K562 (cell line): ENCODE results near the gene DAB2. TPM values are rescaled to one million over a fixed set of nuclear protein-coding genes. Genes with fewer than 3 reads are reported as not detected.

Source experiments
- CTBP1 ChIP-seq: fragments of 450-650 bp; IDR thresholded peaks from 2 replicates; pipeline ENCODE4 v1.6.1; 2016; ENCODE audit warnings: borderline replicate concordance
- DPF2 ChIP-seq: fragments of 450-650 bp; IDR thresholded peaks from 2 replicates; pipeline ENCODE4 v1.6.1; 2016
- ERF ChIP-seq: fragments of 450-650 bp; formaldehyde crosslinking; IDR thresholded peaks from 2 replicates; pipeline ENCODE4 v1.4.0; 2020; ENCODE audit warnings: mild to moderate bottlenecking, mixed read lengths
- FOXO4 ChIP-seq: fragments of 450-650 bp; formaldehyde crosslinking; IDR thresholded peaks from 2 replicates; pipeline ENCODE4 v1.4.0; 2020; ENCODE audit warnings: mild to moderate bottlenecking, moderate library complexity
- GABPB1 ChIP-seq: sonication (generic); formaldehyde crosslinking; IDR thresholded peaks from 2 replicates; pipeline ENCODE4 v1.8.0; 2022; ENCODE audit warnings: mild to moderate bottlenecking, missing genetic modification reagents
- HDAC3 ChIP-seq: fragments of 450-650 bp; IDR thresholded peaks from 2 replicates; pipeline ENCODE4 v1.6.1; 2018; ENCODE audit warnings: borderline replicate concordance, mild to moderate bottlenecking, moderate library complexity; ENCODE audit not compliant: partially characterized antibody
- HNRNPUL1 ChIP-seq: fragments of 200-400 bp; formaldehyde crosslinking; IDR thresholded peaks from 2 replicates; pipeline ENCODE4 v1.6.1; 2017; ENCODE audit warnings: low read length
- LCOR ChIP-seq: sonication (generic); formaldehyde crosslinking; IDR thresholded peaks from 2 replicates; pipeline ENCODE4 v1.8.0; 2022; ENCODE audit warnings: mild to moderate bottlenecking, missing genetic modification reagents
- MEF2A ChIP-seq: IDR thresholded peaks from 2 replicates; pipeline ENCODE4 v1.6.1; 2011; ENCODE audit warnings: low read depth, mild to moderate bottlenecking, low read length, moderate library complexity; ENCODE audit not compliant: control insufficient read depth
- NFE2 ChIP-seq: IDR thresholded peaks from 2 replicates; pipeline ENCODE4 v1.6.1; 2014; ENCODE audit warnings: antibody characterized with exemption, low read depth
- NFYB ChIP-seq: IDR thresholded peaks from 2 replicates; pipeline ENCODE4 v1.6.1; 2011; ENCODE audit warnings: mild to moderate bottlenecking, moderate library complexity; ENCODE audit not compliant: insufficient read length; ENCODE audit errors: extremely low read depth
- NR2F6 ChIP-seq: fragments of 450-650 bp; formaldehyde crosslinking; IDR thresholded peaks from 2 replicates; pipeline ENCODE4 v1.4.0; 2020; ENCODE audit warnings: mild to moderate bottlenecking
- NRF1 ChIP-seq, 2 experiments: fragments of 450-650 bp; IDR thresholded peaks in 1 of 2; conservative IDR thresholded peaks in 1 of 2; 2 replicates each; pipeline ENCODE4 v1.6.1; 2014; ENCODE audit warnings: mild to moderate bottlenecking in 2 of 2
- SIN3B ChIP-seq: fragments of 450-650 bp; IDR thresholded peaks from 2 replicates; pipeline ENCODE4 v1.6.1; 2017; ENCODE audit warnings: low read depth, mild to moderate bottlenecking, moderate library complexity
- SLC30A9 ChIP-seq: fragments of 250-450 bp; sonication (Bioruptor Pico); IDR thresholded peaks from 2 replicates; pipeline ENCODE4 v1.8.0; 2022; ENCODE audit warnings: mild to moderate bottlenecking, moderate library complexity
- TCFL5 ChIP-seq: fragments of 250-450 bp; sonication (Bioruptor Pico); conservative IDR thresholded peaks from 2 replicates; pipeline ENCODE4 v1.6.1; 2021; ENCODE audit warnings: mild to moderate bottlenecking, moderate library complexity, matching md5 sums
- USF1 ChIP-seq: sonication (generic); formaldehyde crosslinking; IDR thresholded peaks from 2 replicates; pipeline ENCODE4 v1.9.0; 2022; ENCODE audit warnings: mild to moderate bottlenecking, missing genetic modification reagents
- USF2 ChIP-seq: sonication (generic); formaldehyde crosslinking; IDR thresholded peaks from 2 replicates; pipeline ENCODE4 v1.5.0; 2020; ENCODE audit warnings: missing genetic modification reagents
- ZNF408 ChIP-seq: fragments of 250-450 bp; sonication (Bioruptor Pico); IDR thresholded peaks from 2 replicates; pipeline ENCODE4 v1.4.0; 2020; ENCODE audit warnings: low read depth, mild to moderate bottlenecking, moderate library complexity
- polyA plus RNA-seq, 8 experiments: library from polyadenylated mRNA; depleted of rRNA in 4 of 8; stranded (reverse) in 5 of 8; unstranded in 3 of 8; fragments of >200 nt; fragmentation: Nextera tagmentation in 2 of 8; fragmentation: Illumina TruSeq in 1 of 8; extraction: Ambion mirVana in 2 of 8; extraction: Trizol in 1 of 8; gene quantifications; 2 replicates each; pipeline versions ENCODE4 v1.2.1 to v1.2.3, GENCODE V29; 2011 to 2014; ENCODE audit warnings: inconsistent platforms in 1 of 8, missing spikeins in 1 of 8
- total RNA-seq, 7 experiments: library from RNA; depleted of rRNA in 6 of 7; stranded (reverse); fragments of >200 nt in 6 of 7; fragmentation: Illumina TruSeq in 2 of 7; extraction: Trizol in 2 of 7; gene quantifications; 2 replicates each; pipeline versions ENCODE4 v1.2.1 to v1.2.3, GENCODE V29; 2011 to 2021; ENCODE audit warnings: low replicate concordance in 1 of 7
- TF ChIP-seq, protein P1 (sequence below): fragments of 450-650 bp; IDR thresholded peaks from one replicate; pipeline ENCODE4 v1.6.1; 2018; ENCODE audit warnings: mild to moderate bottlenecking, moderate library complexity; ENCODE audit not compliant: partially characterized antibody
- TF ChIP-seq, protein P2 (sequence below): fragments of 250-450 bp; sonication (Bioruptor Pico); IDR thresholded peaks from 2 replicates; pipeline ENCODE4 v1.4.0; 2020; ENCODE audit warnings: mild to moderate bottlenecking, moderate library complexity
- TF ChIP-seq, protein P3 (sequence below), 2 experiments: fragments of 250-450 bp in 1 of 2; fragments of 450-650 bp in 1 of 2; sonication (Bioruptor Pico) in 1 of 2; IDR thresholded peaks; 2 replicates each; pipeline versions ENCODE4 v1.6.1 to v1.8.0; 2016 to 2021; ENCODE audit warnings: mild to moderate bottlenecking in 2 of 2, moderate library complexity in 2 of 2, missing compliant biosample characterization in 1 of 2, missing genetic modification characterization in 1 of 2

The DAB2 gene
- total and polyA plus RNA-seq, 9 of the 15 experiments (the other 6 are each of a cell fraction or from before 2014, with no cell fraction given) = 6.6 to 29.9 (median 24.1) TPM

DNA sequence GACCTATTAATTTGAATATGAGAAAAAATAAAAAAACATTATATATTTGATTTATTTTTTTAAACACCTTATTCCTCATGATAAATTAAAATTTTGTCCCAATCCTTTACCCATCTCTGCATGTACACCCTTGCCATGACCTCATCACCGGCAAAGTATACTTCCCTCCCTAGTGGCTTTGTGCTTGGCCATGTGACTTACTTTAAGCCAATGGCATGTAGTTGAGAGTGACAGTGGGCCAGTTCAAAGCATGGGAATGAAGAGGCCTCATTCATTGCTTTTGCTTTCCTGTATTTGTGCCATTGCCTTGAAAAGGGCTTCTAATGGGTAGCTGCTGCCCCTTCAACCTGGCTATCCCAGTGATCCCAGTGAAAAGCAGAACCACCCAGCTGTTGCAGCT lies 91.7 kb downstream of the DAB2 start (continued):
- TF ChIP-seq, protein P1, sequence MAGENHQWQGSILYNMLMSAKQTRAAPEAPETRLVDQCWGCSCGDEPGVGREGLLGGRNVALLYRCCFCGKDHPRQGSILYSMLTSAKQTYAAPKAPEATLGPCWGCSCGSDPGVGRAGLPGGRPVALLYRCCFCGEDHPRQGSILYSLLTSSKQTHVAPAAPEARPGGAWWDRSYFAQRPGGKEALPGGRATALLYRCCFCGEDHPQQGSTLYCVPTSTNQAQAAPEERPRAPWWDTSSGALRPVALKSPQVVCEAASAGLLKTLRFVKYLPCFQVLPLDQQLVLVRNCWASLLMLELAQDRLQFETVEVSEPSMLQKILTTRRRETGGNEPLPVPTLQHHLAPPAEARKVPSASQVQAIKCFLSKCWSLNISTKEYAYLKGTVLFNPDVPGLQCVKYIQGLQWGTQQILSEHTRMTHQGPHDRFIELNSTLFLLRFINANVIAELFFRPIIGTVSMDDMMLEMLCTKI = no peak
- TF ChIP-seq LCOR (no peak), USF1 (CRISPR knock-in tag) (peak; percentile 79), DPF2 (no peak), NR2F6 (CRISPR knock-in tag) (no peak), HNRNPUL1 (no peak), USF2 (CRISPR knock-in tag) (peak; percentile 78), NFYB (peak; percentile 48), SLC30A9 (CRISPR knock-in tag) (no peak), ZNF408 (CRISPR knock-in tag) (no peak), MEF2A (no peak), ERF (CRISPR knock-in tag) (no peak), NRF1 (conservative IDR thresholded peaks at IDR 0.05 in 1 of 2, IDR thresholded peaks at IDR 0.05 in 1 of 2) (no peak), FOXO4 (CRISPR knock-in tag) (no peak), HDAC3 (no peak), TCFL5 (no peak), SIN3B (no peak), GABPB1 (no peak), NFE2 (no peak), CTBP1 (no peak)
- TF ChIP-seq, protein P2, sequence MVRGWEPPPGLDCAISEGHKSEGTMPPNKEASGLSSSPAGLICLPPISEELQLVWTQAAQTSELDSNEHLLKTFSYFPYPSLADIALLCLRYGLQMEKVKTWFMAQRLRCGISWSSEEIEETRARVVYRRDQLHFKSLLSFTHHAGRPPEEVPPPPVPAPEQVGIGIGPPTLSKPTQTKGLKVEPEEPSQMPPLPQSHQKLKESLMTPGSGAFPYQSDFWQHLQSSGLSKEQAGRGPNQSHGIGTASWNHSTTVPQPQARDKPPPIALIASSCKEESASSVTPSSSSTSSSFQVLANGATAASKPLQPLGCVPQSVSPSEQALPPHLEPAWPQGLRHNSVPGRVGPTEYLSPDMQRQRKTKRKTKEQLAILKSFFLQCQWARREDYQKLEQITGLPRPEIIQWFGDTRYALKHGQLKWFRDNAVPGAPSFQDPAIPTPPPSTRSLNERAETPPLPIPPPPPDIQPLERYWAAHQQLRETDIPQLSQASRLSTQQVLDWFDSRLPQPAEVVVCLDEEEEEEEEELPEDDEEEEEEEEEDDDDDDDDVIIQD (CRISPR knock-in tag) = no peak
- TF ChIP-seq, protein P3, sequence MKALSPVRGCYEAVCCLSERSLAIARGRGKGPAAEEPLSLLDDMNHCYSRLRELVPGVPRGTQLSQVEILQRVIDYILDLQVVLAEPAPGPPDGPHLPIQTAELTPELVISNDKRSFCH (CRISPR knock-in tag; IDR thresholded peaks at IDR 0.05) = no peak
- TF ChIP-seq, protein P3 (tag; IDR thresholded peaks at IDR 0.05) = no peak
